HG03060 (cell line): ENCODE results near the gene GPC6.
"Not testable (repeated sequence)": the region's sequence is repeated elsewhere in the genome, so short reads cannot be mapped to it uniquely, and the experiment has no call there.

Experiments
- ATAC-seq: cut with Tn5 transposase; IDR thresholded peaks from one replicate; pipeline ENCODE4 v1.9.1; 2021; ENCODE audit warnings: low read depth, moderate number of reproducible peaks; ENCODE audit not compliant: unreplicated experiment

GPC6 gene

DNA sequence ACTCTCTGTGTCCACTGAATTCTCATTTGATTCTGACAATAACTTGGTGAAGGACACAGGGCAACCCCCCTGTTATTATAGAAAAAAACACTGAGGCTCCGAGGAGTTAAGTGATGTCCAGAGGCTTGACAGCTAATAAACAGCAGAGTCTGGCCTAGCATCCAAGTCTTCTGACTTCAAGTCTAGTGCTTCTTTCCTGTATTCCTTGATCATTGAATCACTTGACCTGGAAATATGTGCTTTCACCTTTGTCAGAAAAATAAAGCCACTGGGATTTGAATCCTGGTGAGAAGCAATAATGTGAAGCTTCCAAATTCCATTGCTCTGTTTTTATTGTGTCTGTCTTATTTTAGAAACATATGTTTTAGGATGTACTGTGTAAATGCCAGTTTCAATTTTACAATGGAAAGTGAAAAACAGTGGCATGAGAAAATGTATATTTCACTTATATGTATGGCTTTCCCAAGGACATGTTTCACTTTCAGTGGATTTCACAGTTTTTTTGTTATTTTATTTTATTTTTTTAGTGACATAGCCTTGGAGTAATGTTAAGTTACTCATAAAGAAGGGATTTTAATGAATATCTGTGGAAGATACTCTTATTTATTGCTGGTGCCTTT, 190.2 kb downstream of the GPC6 start:
- no peak for ATAC-seq

- ATAC-seq = no peak
Observed at GRCh38 chr13:93418398-93418797, 191.8 kb downstream of the GPC6 start.

DNA sequence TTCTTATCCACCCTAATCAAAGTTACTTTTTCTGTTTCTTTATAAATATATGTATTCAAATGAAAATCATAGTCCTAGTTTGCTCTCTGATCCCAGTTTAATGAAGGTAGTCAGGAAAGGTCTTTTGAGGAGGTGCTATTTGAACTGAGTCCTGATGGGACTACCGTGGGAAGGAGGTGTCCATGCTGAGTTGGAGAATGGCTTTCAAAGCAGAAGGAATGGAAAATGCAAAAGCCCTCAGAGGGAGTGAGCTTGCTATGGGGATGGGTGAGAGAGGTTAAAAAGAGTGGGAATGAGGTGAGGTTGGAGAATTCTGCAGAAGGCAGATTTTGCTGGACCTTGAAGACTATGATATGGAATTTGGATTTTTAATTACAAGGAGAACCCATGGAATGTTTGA, 193.6 kb downstream of the GPC6 start:
- ATAC-seq = no peak

DNA sequence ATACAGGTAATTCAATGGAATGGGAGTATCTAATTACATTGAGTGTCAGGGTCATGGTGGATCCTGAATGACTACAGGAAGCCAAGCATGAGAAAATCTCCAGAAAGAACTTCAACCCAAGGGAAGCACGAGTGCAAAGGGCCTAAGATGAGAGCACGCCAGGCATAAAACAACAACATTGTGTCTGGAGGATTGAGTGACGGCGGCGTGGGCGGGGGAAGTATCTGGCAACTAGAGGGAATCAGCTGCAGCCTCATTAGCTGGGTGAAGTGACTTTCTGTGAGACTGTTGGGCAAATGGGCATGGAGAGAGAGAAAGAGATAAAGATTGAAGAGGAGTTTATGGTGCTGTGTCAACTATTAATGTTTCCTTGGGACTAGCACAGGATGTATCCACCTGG, 194.3 kb downstream of the GPC6 start:
- no peak for ATAC-seq

DNA sequence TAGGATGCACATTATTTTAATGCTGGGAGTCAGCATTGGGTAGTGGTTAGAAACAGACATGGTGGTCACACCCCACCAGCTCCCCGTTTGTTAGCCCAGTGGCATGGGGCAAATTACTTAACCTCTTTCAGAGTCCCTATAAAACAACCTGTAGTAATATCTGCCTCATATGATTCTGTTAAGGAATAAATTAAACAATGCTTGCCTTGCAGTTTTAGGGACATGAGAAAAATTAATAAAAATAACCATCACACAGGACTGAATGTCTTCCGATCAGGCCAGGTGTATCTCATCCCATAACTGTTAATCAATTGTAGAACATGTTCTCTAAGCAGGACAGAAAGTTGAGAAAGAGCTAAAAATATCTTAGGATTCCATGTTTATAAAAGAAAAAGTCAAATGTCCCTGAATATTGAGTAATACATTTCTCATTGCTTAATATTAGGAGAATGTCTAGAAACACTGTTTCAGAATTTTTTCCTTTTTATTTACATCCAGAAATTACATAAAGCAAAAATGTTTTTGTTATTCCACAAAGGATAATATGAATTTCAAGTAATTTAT, 196.5 kb downstream of the GPC6 start:
- ATAC-seq = no peak

GRCh38 chr13:93425411-93425810, 198.8 kb downstream of the GPC6 start:
- ATAC-seq = no peak

DNA sequence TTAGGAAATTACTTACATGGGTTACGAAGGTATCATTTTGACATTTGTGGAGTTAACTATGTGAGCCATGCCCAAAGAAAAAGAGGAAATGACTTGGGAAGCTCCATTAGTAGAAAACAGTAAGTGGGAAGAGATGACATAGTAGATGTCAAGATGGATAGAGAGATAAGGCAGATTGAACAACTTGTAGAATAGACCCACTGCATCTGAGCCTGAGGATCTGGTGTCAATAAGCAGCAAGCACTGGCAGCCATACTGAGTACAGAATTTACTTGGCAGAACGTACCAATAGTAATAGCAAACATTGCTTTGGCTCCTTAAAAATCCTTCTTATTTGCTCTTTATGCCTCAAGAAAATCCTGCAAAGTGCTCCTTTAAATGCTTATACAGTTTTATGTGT, 203.8 kb downstream of the GPC6 start:
- ATAC-seq = no peak

DNA sequence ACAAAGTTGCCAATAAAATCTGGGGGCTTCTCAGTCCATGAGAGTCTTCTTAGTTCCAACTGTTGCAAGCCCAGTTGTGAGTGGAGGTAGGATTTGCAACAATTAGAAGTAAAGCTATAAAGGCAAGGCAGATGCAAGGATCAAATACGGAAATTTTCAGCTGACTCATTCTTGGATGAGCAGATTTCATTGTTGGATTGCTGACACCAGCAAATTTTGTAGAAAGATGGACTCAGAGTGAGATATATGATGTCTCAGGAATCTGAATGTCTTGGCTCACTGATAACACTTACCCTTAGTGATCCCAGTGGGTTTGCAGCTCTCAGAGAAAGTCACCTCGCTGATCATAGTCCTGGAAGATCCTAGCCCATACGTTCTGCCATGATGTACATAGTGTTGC, 209.0 kb downstream of the GPC6 start:
- no peak for ATAC-seq

DNA sequence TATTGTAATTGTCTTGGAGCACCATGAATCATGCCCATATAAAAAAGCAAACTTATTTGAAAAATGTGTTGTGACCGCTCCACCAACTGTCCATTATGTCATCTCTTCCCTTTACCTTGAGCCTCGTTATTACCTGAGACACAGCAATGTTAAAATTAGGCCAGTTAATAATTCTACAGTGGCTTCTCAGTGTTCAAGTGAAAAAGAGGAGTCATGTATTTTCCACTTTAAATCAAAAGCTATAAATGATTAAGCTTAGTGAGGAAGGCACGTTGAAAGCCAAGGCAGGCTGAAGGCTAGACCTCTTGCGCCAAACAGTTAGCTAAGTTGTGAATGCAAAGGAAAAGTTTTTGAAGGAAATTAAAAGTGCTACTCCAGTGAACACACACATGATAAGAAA, 210.5 kb downstream of the GPC6 start:
- ATAC-seq = no peak

GRCh38 chr13:93446238-93446637, 219.6 kb downstream of the GPC6 start:
- no peak for ATAC-seq

GRCh38 chr13:93450191-93450621, 223.6 kb downstream of the GPC6 start:
- no peak for ATAC-seq

GRCh38 chr13:93450761-93451160, 224.2 kb downstream of the GPC6 start:
- no peak for ATAC-seq

- not testable (repeated sequence) for ATAC-seq
Observed at GRCh38 chr13:93454676-93455235, 228.1 kb downstream of the GPC6 start.

DNA sequence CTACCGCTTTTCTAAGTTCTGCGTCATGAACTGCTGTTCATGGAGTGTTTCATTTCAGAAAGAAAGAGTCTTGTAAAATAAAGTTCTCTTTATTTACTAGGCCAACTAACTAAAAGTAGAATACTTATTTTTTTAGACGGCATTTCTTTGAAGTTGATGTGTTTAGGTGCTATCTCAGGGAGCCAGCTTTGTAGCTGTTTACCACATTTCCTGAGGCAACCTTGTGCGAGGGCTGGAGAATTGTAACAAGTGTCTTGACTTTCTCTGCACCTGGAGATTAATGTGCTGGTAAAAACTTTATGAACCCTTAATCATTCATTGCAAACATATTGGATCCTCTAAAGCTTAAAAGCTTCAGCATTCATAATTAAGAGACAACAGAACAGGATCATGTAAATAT, 229.3 kb downstream of the GPC6 start:
- no peak for ATAC-seq

- ATAC-seq = no peak
Observed at GRCh38 chr13:93460005-93460404, 233.4 kb downstream of the GPC6 start.

- ATAC-seq = no peak
Observed at GRCh38 chr13:93462151-93462550, 235.5 kb downstream of the GPC6 start.

GRCh38 chr13:93466502-93467036, 240.0 kb downstream of the GPC6 start:
- no peak for ATAC-seq

- no peak for ATAC-seq
Observed at GRCh38 chr13:93467175-93467574, 240.6 kb downstream of the GPC6 start.

GRCh38 chr13:93468433-93468832, 241.8 kb downstream of the GPC6 start:
- no peak for ATAC-seq

GRCh38 chr13:93472296-93472695, 245.7 kb downstream of the GPC6 start:
- ATAC-seq = no peak

- ATAC-seq = no peak
Observed at GRCh38 chr13:93472814-93473296, 246.2 kb downstream of the GPC6 start.
